H1 (cell line): ENCODE measurements around the gene PDIA6. TPM values are rescaled to one million over a fixed set of nuclear protein-coding genes. Genes with fewer than 3 reads are reported as not detected.
A peak's percentile ranks its signal among the peaks of the same experiment; 100 is the strongest.

Experiments used
- CTCF ChIA-PET: fragments of 300-600 bp; sonication (Branson Sonifier 250); formaldehyde crosslinking; loops from one replicate; lab custom pipeline; 2021; ENCODE audit not compliant: partially characterized antibody; lab: Charles Lee
- POLR2A ChIA-PET: fragments of 300-600 bp; sonication (Branson Sonifier 250); formaldehyde crosslinking; loops from one replicate; lab custom pipeline; 2021; ENCODE audit warnings: inconsistent platforms; ENCODE audit not compliant: partially characterized antibody; lab: Charles Lee
- DNase-seq, 2 experiments: peaks; one replicate each; pipeline versions ENCODE4 v3.0.0 to v3.0.0-alpha.2; 2010 to 2022; ENCODE audit warnings: low spot score in 2 of 2, low read depth in 1 of 2, mixed read lengths in 1 of 2
- FAIRE-seq: peaks from 2 replicates; lab custom pipeline; 2011; peaks lifted over from hg19 to GRCh38; lab: Jason Lieb, UNC
- H2AFZ ChIP-seq: 2 replicates; pipeline ENCODE4 v1.8.1; 2012; ENCODE audit warnings: low read length, inconsistent platforms
- H2AK5ac ChIP-seq: 2 replicates; pipeline ENCODE4 v1.6.1; 2013; ENCODE audit warnings: low read depth, low read length
- H2BK120ac ChIP-seq: replicated peaks from 2 replicates; pipeline ENCODE3; 2013; ENCODE audit warnings: low read depth, low read length, inconsistent platforms
- H2BK12ac ChIP-seq: 2 replicates; pipeline ENCODE4 v1.6.1; 2013; ENCODE audit warnings: low read depth, low read length
- H2BK15ac ChIP-seq: 2 replicates; pipeline ENCODE4 v1.6.1; 2013; ENCODE audit warnings: low read length
- H2BK20ac ChIP-seq: 2 replicates; pipeline ENCODE4 v1.6.1; 2013; ENCODE audit warnings: low read length
- H2BK5ac ChIP-seq: 2 replicates; pipeline ENCODE4 v1.6.1; 2013; ENCODE audit warnings: low read depth, low read length
- H3K14ac ChIP-seq: 2 replicates; pipeline ENCODE4 v1.6.1; 2013; ENCODE audit warnings: inconsistent platforms; ENCODE audit not compliant: insufficient read length
- H3K18ac ChIP-seq: 2 replicates; pipeline ENCODE4 v1.6.1; 2013; ENCODE audit warnings: low read length; ENCODE audit errors: extremely low read depth
- H3K23ac ChIP-seq: 2 replicates; pipeline ENCODE4 v1.6.1; 2013; ENCODE audit warnings: inconsistent platforms; ENCODE audit not compliant: insufficient read length
- H3K23me2 ChIP-seq: 2 replicates; pipeline ENCODE4 v1.6.1; 2013; ENCODE audit warnings: low read depth, low read length
- H3K27ac ChIP-seq: 2 replicates; pipeline ENCODE4 v1.6.1; 2011; ENCODE audit warnings: low read depth, low read length, inconsistent platforms
- H3K27me3 ChIP-seq, 4 experiments: replicated peaks in 1 of 4; 1 replicate in 1 of 4; 2 replicates in 3 of 4; pipeline versions ENCODE4 v1.6.1 to v1.8.1; 2011 to 2013; ENCODE audit warnings: low read length in 3 of 4, mild to moderate bottlenecking in 3 of 4, inconsistent platforms in 2 of 4, mixed read lengths in 2 of 4, moderate library complexity in 1 of 4; ENCODE audit not compliant: control insufficient read depth in 3 of 4, insufficient read depth in 3 of 4; ENCODE audit errors: extremely low read depth in 1 of 4
- H3K36me3 ChIP-seq, 4 experiments: 2 replicates each; pipeline versions ENCODE4 v1.6.1 to v1.8.1; 2011 to 2013; ENCODE audit warnings: mild to moderate bottlenecking in 4 of 4, low read length in 3 of 4, moderate library complexity in 2 of 4, control low read depth in 1 of 4, inconsistent platforms in 1 of 4; ENCODE audit not compliant: insufficient read depth in 4 of 4, control insufficient read depth in 2 of 4
- H3K4ac ChIP-seq: replicated peaks from 2 replicates; pipeline ENCODE3; 2013; ENCODE audit warnings: low read length, low read depth, mixed read lengths, inconsistent platforms; ENCODE audit not compliant: insufficient read length
- H3K4me1 ChIP-seq, 4 experiments: replicated peaks in 1 of 4; 1 replicate in 1 of 4; 2 replicates in 3 of 4; pipeline versions ENCODE4 v1.6.1 to v1.8.1; 2011 to 2013; ENCODE audit warnings: low read length in 3 of 4, inconsistent platforms in 2 of 4, mixed read lengths in 1 of 4; ENCODE audit not compliant: insufficient read depth in 4 of 4, control insufficient read depth in 3 of 4
- H3K4me2 ChIP-seq, 2 experiments: 2 replicates each; pipeline versions ENCODE4 v1.6.1 to v1.8.1; 2011 to 2013; ENCODE audit warnings: low read depth in 2 of 2, low read length in 2 of 2, control low read depth in 1 of 2, inconsistent platforms in 1 of 2, mild to moderate bottlenecking in 1 of 2; ENCODE audit not compliant: insufficient read depth in 1 of 2
- H3K4me3 ChIP-seq, 4 experiments: fragments of 200-600, 300-600 bp in 1 of 4; sonication (generic), shearing (Covaris generic), sonication (Bioruptor Twin) in 1 of 4; 2 replicates each; pipeline versions ENCODE4 v1.5.1 to v1.8.1; 2011 to 2016; ENCODE audit warnings: low read length in 4 of 4, low read depth in 3 of 4, control low read depth in 2 of 4, inconsistent platforms in 2 of 4, mild to moderate bottlenecking in 2 of 4, mixed read lengths in 1 of 4, moderate library complexity in 1 of 4; ENCODE audit not compliant: insufficient read depth in 2 of 4; ENCODE audit errors: extremely low read depth in 1 of 4
- H3K56ac ChIP-seq: replicated peaks from 2 replicates; pipeline ENCODE3; 2013; ENCODE audit warnings: low read depth, mild to moderate bottlenecking, mixed read lengths, low read length, inconsistent platforms; ENCODE audit not compliant: insufficient read length
- H3K79me1 ChIP-seq: 2 replicates; pipeline ENCODE4 v1.6.1; 2013; ENCODE audit warnings: low read depth, low read length, control low read depth
- H3K79me2 ChIP-seq, 2 experiments: 2 replicates each; pipeline versions ENCODE4 v1.6.1 to v1.8.1; 2012 to 2013; ENCODE audit warnings: low read length in 2 of 2, mild to moderate bottlenecking in 2 of 2, inconsistent platforms in 1 of 2; ENCODE audit not compliant: insufficient read depth in 2 of 2, control insufficient read depth in 1 of 2
- H3K9ac ChIP-seq, 4 experiments: replicated peaks in 1 of 4; 1 replicate in 1 of 4; 2 replicates in 3 of 4; pipeline versions ENCODE4 v1.6.1 to v1.8.1; 2011 to 2013; ENCODE audit warnings: low read depth in 3 of 4, low read length in 3 of 4, control low read depth in 2 of 4, mild to moderate bottlenecking in 2 of 4, moderate library complexity in 2 of 4, inconsistent platforms in 1 of 4; ENCODE audit errors: extremely low read depth in 1 of 4
- H3K9me3 ChIP-seq, 2 experiments: 2 replicates each; pipeline versions ENCODE4 v1.6.1 to v1.8.1; 2012 to 2013; ENCODE audit warnings: mild to moderate bottlenecking in 2 of 2, moderate library complexity in 2 of 2, control low read depth in 1 of 2, inconsistent platforms in 1 of 2, low read depth in 1 of 2, low read length in 1 of 2, mixed read lengths in 1 of 2; ENCODE audit not compliant: insufficient read depth in 2 of 2
- H4K20me1 ChIP-seq, 2 experiments: replicated peaks in 1 of 2; 2 replicates each; pipeline versions ENCODE3 to v1.8.1; 2011 to 2013; ENCODE audit warnings: inconsistent platforms in 2 of 2, low read length in 2 of 2, mild to moderate bottlenecking in 1 of 2; ENCODE audit not compliant: insufficient read depth in 2 of 2, control insufficient read depth in 1 of 2
- H4K5ac ChIP-seq: 2 replicates; pipeline ENCODE4 v1.6.1; 2013; ENCODE audit warnings: low read length, low read depth, mixed read lengths, inconsistent platforms; ENCODE audit not compliant: insufficient read length
- H4K8ac ChIP-seq: 2 replicates; pipeline ENCODE4 v1.8.0; 2013; ENCODE audit warnings: mild to moderate bottlenecking, moderate library complexity, low read length, inconsistent platforms; ENCODE audit not compliant: insufficient read depth; ENCODE audit errors: extremely low read depth
- H4K91ac ChIP-seq: replicated peaks from 2 replicates; pipeline ENCODE3; 2013; ENCODE audit warnings: low read length, mixed read lengths, inconsistent platforms; ENCODE audit not compliant: insufficient read length
- KDM1A ChIP-seq: fragments of 200-600, 300-600 bp; sonication (generic); IDR thresholded peaks from 2 replicates; pipeline ENCODE4 v1.7.1; 2016; ENCODE audit warnings: mild to moderate bottlenecking, low read length, borderline replicate concordance
- PHF8 ChIP-seq: fragments of 200-600 bp; sonication (generic); conservative IDR thresholded peaks from 2 replicates; pipeline ENCODE4 v1.7.1; 2012; ENCODE audit warnings: low read depth, mild to moderate bottlenecking, inconsistent platforms, low read length, moderate library complexity
- WGBS, 2 experiments: shearing (Covaris generic) in 1 of 2; methylation state at CpG; one replicate each; pipeline versions ENCODE4 v1.1.6 to v1.1.7; 2013 to 2015; ENCODE audit warnings: low lambda C conversion rate in 2 of 2, mixed read lengths in 2 of 2, inconsistent platforms in 1 of 2, low coverage in 1 of 2, missing lambda C conversion rate in 1 of 2; ENCODE audit not compliant: insufficient replicate concordance in 2 of 2, insufficient coverage in 1 of 2, insufficient read length in 1 of 2; ENCODE audit errors: extremely low coverage in 1 of 2, missing lambda C conversion rate in 1 of 2; 5-methylcytosine and 5-hydroxymethylcytosine counted together
- polyA plus RNA-seq, 7 experiments: library from polyadenylated mRNA; depleted of rRNA in 3 of 7; stranded (reverse) in 5 of 7; unstranded in 2 of 7; fragments of >200 nt in 5 of 7; fragments of 200-250 nt in 2 of 7; gene quantifications; 1 replicate in 5 of 7; 2 replicates in 1 of 7; 4 replicates in 1 of 7; pipeline versions ENCODE4 v1.2.1 to v1.2.3, GENCODE V29; 2011 to 2013; ENCODE audit warnings: missing spikeins in 2 of 7, mixed read lengths in 2 of 7
- total RNA-seq: library from RNA; stranded (reverse); fragmentation: NEBNext Ultra II Directional; extraction: Animal tissue kit (Norgen Biotek cat#: 25700); gene quantifications from 2 replicates; pipeline ENCODE4 v1.2.1, GENCODE V29; 2021

The PDIA6 gene
- total and polyA plus RNA-seq, 2 of the 8 experiments (the other 6 are each of a cell fraction or from before 2014, with no cell fraction given) = 181 to 384 TPM

- H4K5ac ChIP-seq = no peak overlapping the region
- no peaks in the 10 kb centered on the region for H4K20me1 ChIP-seq
- TF ChIP-seq KDM1A = 0 out of 2 replicates have a peak, but pooled peaks have one; percentile 16
- TF ChIP-seq PHF8 = no peak
- TF ChIP-seq, all 59 proteins: peak for 1
- no peaks in the 10 kb centered on the region; a peak in 1 of 7 replicates for H3K27me3 ChIP-seq
- no peak overlapping the region for H2BK5ac ChIP-seq
- H3K23ac ChIP-seq = no peak overlapping the region
- no peak overlapping the region for H2BK20ac ChIP-seq
- no peaks in the 10 kb centered on the region for H3K79me1 ChIP-seq
- H2BK12ac ChIP-seq = no peak overlapping the region
- no peak overlapping the region for H2AFZ ChIP-seq
- H4K91ac ChIP-seq = no peak overlapping the region
- no peaks in the 10 kb centered on the region for H3K79me2 ChIP-seq
- H3K18ac ChIP-seq = no peak overlapping the region
- H4K8ac ChIP-seq = no peak overlapping the region
- no peak overlapping the region for H3K14ac ChIP-seq
- ChIA-PET CTCF (interaction anchor here (0.6 to 3.0 kb wide), 10 partner anchors 9 to 291 kb away, joined by 3 to 23 read pairs (median 4); partner anchors contain the start of gene KCNF1), POLR2A (interaction anchor here (1.4 kb wide), 1 partner anchor 10 kb away, joined by 5 read pairs; no protein-coding TSS in a partner anchor)
- H3K9me3 ChIP-seq = peaks cover 5 to 16% of the 10 kb centered on the region in 2 experiments; a peak in 3 of 4 replicates
- DNase-seq (no peak), FAIRE-seq (no peak)
- no peak overlapping the region for H2BK15ac ChIP-seq
- no peak overlapping the region for H3K4ac ChIP-seq
- H3K9ac ChIP-seq = no peak overlapping the region
- H3K36me3 ChIP-seq = no peaks in the 10 kb centered on the region
- no peak overlapping the region for H2BK120ac ChIP-seq
- H3K27ac ChIP-seq = no peak overlapping the region
- H3K4me1 ChIP-seq = peaks cover 0 to 6% (median 1%) of the 10 kb centered on the region in 4 experiments; a peak in 5 of 7 replicates
- no peak overlapping the region for H3K4me3 ChIP-seq
- H3K4me2 ChIP-seq = no peak overlapping the region
- H2AK5ac ChIP-seq = no peak overlapping the region
- H3K23me2 ChIP-seq = no peaks in the 10 kb centered on the region
- WGBS, 2 experiments = 82% methylated on average over 3 of the region's 3 CpGs; no CpG with 5 or more reads in 1 of the 2 experiments
- no peak overlapping the region for H3K56ac ChIP-seq
These were observed 29.1 kb upstream of the PDIA6 start for GRCh38 chr2:10841547-10842219.
